GM19193 (cell line): ENCODE data around the gene TP53TG5.

Experiments
- POLR2A ChIP-seq: IDR thresholded peaks from 4 replicates; pipeline ENCODE4 v1.6.1; 2011; ENCODE audit not compliant: insufficient read depth, insufficient read length; ENCODE audit errors: extremely low read depth

The TP53TG5 gene

GRCh38 chr20:45387274-45387673 is 9.1 kb upstream of the TP53TG5 start:
- TF ChIP-seq POLR2A = no peak

DNA sequence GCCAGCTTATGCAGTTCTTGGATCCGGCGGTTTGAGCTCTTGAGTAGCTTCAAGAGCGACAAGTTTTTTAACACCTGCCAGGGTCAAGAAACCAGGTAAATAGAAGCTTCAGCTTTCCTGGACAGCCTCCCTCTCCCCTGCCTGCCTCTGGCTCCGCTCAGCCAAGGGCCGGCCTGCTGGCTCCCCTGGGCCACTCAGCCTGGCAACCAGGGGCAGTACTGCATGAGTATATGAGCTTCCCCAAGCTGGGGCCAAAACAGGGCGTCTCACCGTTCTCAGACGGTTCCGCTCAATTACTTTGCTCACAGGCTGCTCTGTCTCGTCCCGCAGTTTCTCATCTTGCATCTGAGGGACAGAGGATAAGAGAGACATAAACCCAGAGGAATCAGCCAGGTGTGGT is 856 bp downstream of the TP53TG5 start:
- no peak for TF ChIP-seq POLR2A

DNA sequence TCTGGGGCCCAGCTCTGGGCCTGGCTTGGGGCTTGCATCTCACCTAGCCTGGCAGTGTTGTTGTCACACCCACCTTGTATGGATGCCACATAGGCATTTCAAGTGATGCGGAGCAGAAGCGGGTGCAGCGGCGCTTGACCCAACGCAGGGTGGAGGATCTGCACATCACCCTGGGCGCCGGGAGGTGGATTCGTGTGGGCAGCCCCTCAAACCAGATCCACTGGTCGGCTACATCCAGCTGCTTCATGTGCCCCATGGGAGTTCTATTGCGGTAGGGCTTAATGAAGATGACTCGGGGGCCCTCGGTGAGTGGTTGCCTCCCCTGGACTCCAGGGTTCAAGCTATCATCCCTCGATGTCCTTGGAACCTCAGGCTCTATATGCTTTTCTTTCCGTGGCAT is 3.2 kb downstream of the TP53TG5 start:
- TF ChIP-seq POLR2A = no peak

GRCh38 chr20:45374101-45374467 is 4.0 kb downstream of the TP53TG5 start:
- no peak for TF ChIP-seq POLR2A

DNA sequence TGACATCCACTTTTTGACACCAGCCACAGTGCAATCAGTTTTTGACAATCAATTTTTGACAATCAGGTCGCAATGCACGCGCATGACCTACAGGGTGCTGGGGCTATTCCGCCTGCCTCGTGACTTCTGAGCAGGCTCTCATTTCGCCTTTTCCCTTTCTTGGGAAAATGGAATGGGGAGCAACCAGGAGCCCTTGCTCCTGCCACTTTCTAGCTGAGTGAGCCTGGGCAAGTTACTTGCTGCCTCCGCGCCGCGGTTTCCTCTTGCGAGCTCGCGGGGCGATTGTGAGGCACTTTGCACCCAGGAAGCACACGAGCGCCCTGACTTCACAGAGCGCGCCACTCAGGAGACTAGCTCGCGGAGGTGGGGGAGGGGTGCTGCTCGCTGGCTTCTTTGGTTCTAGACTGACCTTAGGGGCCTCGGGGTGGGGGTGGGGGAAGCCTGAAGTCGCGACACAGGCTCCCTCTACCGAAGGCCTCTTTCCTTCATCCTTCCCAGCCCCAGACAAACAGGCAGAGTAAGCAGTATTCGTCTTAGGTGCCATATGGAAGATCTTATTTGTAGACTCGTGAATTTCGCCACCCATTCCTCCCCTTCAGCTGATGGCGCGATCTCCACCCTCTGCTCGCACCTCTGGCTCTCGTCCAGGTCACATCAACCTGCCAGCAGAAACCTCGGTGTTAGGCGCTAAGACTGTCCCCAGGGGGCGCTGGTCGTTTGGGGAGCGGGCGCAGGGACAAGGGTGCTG is 4.6 kb downstream of the TP53TG5 start:
- no peak for TF ChIP-seq POLR2A

- TF ChIP-seq POLR2A = no peak
These were observed 5.3 kb downstream of the TP53TG5 start for GRCh38 chr20:45372646-45373352.

- no peak for TF ChIP-seq POLR2A
These were observed 5.9 kb downstream of the TP53TG5 start for GRCh38 chr20:45372241-45372640.

GRCh38 chr20:45370571-45371160 is 7.5 kb downstream of the TP53TG5 start:
- TF ChIP-seq POLR2A = no peak

DNA sequence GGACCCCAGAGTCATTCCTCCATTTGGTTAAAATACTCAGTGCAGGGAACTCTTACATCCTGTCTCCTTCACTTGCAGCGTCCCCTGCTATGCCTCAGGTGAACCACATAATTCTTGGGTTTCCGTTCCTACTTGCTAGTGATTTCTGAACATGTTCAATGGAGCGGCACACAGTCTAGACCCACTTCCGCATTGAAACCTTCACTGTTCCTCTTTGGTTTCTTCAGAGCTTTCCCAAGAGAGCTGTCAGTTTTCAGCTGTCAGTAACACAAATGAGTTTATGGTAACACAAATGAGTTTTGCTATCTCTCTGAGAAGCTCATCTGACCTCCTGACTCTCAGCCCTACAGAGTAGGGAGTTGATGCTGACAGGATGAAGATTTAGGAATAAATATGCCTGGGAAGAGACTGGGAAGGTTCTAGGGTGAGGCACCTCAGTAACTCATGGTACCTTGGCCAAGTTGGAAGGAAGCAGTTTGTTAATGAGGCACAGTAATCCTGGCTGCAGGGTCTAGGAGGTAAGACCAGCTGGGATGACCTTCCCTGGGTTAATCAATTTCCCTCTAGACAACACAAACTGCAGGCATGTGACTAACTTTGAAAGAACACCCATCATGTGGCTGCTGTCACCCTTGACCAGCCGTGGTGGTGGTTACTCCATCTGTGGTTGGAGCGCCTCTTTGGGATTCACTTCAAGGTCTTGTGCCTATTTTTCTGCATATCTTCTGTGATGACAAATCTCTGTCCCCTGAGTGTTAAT is 9.7 kb downstream of the TP53TG5 start:
- TF ChIP-seq POLR2A = no peak

DNA sequence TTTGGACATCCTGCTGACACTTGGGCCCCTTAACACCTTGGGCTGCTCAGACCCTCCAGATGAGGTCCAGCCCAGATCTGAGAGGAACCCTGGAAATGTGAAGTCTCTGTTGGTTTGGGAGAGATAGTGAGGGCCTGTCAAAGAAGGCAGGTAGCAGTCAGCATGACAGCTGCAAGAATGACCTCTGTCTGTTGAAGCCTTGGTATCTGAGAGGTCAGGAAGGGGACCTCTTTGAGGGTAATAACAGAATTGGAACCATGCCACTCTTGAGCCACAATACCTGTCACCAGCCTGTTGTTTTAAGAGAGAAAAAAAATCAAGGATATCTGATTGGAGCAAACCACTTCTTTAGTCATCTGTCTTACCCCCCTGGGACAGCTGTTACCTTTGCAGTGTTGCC is 11.0 kb downstream of the TP53TG5 start:
- no peak for TF ChIP-seq POLR2A

GRCh38 chr20:45366631-45367030 is 11.5 kb downstream of the TP53TG5 start:
- no peak for TF ChIP-seq POLR2A

- no peak for TF ChIP-seq POLR2A
These were observed 11.9 kb downstream of the TP53TG5 start for GRCh38 chr20:45366192-45366591.

DNA sequence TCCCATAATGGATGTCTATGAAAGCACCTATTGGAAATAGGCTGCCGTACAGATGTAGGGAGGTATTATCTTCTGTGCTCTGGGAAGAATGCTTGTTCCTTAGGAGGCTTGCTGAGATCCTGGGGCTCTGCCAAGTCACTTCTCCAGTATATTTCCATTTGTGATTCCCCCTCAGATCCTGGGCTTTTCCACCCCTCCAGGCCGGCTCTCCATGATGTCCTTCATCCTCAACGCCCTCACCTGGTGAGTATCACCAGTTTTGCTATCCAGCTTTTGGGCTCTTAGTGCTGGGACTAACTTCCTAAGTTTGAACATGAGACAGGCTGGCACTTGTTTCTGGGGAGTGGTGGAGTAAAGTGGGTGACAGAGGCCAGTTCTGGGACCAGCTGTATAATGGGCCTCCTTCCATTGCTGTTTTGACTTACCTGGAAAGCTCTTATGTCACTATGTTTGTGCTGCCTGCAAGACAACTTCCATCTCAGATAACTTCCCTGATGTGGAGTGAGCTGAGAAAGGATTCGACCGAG is 12.6 kb downstream of the TP53TG5 start:
- no peak for TF ChIP-seq POLR2A

DNA sequence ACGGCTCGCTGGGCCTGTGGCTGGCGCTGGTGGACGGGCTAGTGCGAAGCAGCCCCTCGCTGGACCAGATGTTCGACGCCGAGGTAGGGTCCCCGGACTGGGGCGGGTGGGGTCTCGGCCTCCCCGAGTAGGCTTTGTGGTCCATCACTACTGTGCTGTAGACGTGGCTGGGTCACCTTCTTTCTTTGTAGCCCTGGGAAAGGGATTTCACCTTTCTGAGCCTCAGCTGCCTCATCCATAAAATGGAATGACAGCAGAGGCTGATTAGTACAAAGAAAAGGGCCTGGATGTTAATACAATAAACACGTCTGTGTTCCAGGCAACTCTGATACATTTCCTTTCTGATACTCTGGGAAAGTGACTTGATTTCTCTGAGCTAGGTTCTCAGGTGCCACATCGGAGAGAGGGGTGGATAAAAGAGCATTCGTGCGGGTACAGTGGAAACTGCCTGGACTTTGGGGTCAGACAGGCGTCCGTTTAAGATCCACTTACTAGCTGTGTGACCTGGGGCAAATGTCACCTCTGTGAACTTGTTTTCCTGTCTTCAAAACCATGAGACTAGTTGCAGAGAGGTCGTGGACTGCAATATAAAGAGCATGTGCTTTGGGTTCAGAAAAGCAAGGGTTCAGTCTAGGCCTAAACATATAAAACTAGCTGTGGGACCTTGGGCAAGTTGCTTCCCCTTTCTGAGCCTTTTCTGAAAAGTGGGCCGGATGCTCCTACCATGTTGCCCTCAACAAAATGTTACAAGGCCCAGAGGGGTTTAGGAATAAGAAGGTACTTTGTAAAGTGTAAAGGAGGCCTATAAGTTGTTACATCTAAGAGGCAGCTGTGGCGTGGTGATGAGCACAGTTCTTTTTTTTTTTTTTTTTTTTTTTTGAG is 14.3 kb downstream of the TP53TG5 start:
- no peak for TF ChIP-seq POLR2A
